DND-41 (cell line): Measurements from ENCODE around the gene KIF3B.

Source experiments
- EZH2 ChIP-seq: IDR thresholded peaks from 3 replicates; pipeline ENCODE4 v1.6.1; 2012; ENCODE audit warnings: borderline replicate concordance, low read depth, mild to moderate bottlenecking, moderate library complexity, low read length, inconsistent platforms; ENCODE audit not compliant: severe bottlenecking
- TF ChIP-seq, protein P1 (sequence below): IDR thresholded peaks from 2 replicates; pipeline ENCODE4 v1.5.1; 2012; ENCODE audit warnings: borderline replicate concordance, low read length, moderate library complexity, mild to moderate bottlenecking; ENCODE audit not compliant: poor library complexity, severe bottlenecking; ENCODE audit errors: extremely low read depth

GRCh38 chr20:32302507-32302872 is 25.0 kb downstream of the KIF3B start:
- TF ChIP-seq, protein P1, sequence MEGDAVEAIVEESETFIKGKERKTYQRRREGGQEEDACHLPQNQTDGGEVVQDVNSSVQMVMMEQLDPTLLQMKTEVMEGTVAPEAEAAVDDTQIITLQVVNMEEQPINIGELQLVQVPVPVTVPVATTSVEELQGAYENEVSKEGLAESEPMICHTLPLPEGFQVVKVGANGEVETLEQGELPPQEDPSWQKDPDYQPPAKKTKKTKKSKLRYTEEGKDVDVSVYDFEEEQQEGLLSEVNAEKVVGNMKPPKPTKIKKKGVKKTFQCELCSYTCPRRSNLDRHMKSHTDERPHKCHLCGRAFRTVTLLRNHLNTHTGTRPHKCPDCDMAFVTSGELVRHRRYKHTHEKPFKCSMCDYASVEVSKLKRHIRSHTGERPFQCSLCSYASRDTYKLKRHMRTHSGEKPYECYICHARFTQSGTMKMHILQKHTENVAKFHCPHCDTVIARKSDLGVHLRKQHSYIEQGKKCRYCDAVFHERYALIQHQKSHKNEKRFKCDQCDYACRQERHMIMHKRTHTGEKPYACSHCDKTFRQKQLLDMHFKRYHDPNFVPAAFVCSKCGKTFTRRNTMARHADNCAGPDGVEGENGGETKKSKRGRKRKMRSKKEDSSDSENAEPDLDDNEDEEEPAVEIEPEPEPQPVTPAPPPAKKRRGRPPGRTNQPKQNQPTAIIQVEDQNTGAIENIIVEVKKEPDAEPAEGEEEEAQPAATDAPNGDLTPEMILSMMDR = no peak
- TF ChIP-seq EZH2 = no peak
